Body of pancreas (tissue), 4 donors: Measurements from ENCODE around the gene FAM174B.

Experiments used
- POLR2A ChIP-seq, 3 donors: fragments of 450-650 bp; IDR thresholded peaks; one replicate each; pipeline ENCODE4 v1.6.1; 2016; ENCODE audit warnings: antibody characterized with exemption in 3 of 3, mild to moderate bottlenecking in 2 of 3
- TF ChIP-seq, protein P1 (sequence below), 7 experiments: fragments of 450-650 bp in 4 of 7; fragments of 200-600 bp in 3 of 7; sonication (generic) in 3 of 7; IDR thresholded peaks; one replicate each; pipeline ENCODE4 v1.5.1; 2016 to 2019; ENCODE audit warnings: antibody characterized with exemption in 7 of 7

DNA sequence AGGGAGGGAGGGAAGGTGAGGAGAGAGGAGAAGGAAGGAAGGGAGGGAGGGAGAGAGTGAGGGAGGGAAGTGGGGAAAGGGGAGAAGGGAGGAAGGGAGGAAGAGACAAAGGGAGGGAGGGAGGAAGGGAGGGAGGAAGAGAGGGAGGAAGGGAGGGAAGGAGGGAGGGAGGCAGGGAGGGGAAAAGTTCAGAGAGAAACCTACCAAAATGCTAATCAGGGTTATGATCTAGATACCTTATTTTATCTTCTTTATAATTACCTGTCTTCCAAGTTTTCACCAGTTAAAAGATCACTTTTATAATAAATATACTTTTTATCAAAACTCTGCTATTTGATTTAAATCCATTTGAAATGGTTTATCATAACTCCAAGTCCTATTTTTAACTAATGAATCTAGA lies 44.4 kb downstream of the FAM174B start:
- TF ChIP-seq POLR2A (IDR thresholded peaks at IDR 0.05): no peak
- TF ChIP-seq, protein P1, sequence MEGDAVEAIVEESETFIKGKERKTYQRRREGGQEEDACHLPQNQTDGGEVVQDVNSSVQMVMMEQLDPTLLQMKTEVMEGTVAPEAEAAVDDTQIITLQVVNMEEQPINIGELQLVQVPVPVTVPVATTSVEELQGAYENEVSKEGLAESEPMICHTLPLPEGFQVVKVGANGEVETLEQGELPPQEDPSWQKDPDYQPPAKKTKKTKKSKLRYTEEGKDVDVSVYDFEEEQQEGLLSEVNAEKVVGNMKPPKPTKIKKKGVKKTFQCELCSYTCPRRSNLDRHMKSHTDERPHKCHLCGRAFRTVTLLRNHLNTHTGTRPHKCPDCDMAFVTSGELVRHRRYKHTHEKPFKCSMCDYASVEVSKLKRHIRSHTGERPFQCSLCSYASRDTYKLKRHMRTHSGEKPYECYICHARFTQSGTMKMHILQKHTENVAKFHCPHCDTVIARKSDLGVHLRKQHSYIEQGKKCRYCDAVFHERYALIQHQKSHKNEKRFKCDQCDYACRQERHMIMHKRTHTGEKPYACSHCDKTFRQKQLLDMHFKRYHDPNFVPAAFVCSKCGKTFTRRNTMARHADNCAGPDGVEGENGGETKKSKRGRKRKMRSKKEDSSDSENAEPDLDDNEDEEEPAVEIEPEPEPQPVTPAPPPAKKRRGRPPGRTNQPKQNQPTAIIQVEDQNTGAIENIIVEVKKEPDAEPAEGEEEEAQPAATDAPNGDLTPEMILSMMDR (IDR thresholded peaks at IDR 0.05): no peak
